Measurements from ENCODE around the gene RFXANK.

RFXANK gene

DNA sequence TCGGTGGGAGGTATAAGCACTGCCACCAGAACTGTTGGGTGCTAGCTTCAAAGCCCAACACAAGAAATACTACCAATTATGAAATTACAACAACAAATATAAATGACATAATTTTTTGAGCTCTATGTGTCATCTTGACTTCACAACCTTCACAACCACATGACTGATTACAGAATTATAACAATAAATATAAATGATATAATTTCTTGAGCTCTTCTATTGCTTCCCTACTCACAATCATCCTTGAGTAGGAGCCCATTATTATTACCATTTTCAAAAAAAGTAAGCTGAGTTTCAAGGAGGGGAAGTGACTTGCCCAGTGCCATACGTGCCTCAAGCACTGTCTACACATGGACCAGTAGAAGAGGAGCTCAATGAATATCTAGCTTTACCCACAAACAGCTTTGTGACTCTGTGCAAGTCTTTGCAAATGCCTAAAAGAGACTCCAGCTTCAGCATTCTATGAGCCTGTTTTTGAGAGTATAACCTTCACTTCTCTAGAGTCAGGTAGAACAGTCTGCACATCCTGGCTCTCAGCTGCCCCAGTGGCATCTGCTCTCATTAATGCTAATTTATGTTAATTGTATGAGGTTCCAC lies 42.3 kb downstream of the RFXANK start:
- no peak for DNase-seq

DNA sequence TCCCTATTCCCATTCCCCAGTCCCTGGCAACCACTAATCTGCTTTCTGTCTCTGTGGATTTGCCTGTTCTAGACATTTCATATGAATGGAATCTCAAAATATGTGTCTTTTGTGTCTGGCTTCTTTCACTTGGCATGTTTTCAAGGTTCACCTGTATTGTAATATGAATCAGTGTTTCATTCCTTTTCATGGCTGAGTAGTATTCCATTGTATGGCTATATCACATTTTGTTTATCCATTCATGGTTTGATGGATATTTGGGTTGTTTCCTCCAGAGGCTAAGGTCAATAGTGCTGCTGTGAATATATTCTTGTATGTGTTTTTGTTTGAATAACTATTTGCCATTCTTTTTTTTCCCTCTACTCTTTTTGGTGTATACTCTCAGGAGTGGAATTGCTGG lies 44.1 kb downstream of the RFXANK start:
- no peak for DNase-seq

DNA sequence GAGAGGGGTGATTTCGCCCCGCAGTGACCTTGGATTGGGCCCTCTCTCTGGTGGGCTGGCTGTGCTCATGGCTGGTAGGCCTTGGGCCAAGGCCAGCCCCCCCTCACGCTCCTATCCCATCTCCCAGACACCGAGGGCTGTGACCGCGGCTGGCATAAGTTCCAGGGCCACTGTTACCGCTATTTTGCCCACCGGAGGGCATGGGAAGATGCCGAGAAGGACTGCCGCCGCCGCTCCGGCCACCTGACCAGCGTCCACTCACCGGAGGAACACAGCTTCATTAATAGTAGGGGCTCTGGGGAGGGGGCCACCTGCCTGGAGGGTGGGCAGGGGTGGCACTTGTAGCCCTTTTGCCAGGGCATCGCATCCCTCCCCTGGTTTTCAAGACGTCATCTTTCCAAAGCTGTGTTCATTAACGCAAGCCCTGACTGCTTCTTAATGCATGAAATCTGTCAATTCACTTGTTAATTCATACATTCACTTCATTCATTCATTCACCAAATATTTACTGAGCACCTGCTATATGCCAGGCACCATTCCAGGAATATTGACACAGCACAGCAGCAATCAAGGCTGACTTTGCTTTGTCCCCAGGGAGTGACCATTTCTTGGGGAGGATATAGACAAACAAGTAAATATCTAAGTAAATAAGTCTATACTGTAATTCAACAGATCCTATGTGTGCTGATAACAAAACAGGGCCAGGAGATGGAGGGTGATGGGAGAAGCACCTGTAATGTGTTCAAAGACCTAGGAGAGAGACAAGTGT lies 46.3 kb downstream of the RFXANK start:
- DNase-seq = no peak

DNA sequence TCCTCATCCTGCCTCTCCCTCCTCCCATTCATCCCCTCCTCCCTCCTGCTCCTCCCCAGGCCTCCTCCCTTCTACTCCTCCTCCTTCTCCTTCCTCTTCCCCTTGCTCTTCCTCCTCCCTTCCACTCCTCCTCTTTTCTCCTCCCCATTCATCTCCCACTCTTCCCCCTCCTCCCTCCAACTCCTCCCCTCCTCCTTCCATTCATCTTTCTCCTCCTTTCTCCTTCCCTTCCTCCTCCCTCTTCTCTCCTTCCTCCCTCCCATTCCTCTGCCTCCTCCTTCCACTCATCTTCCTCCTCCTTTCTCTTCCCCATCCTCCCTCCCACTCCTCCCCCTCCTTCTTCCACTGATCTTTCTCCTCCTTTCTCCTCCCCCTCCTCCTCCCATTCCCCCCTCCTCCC lies 47.6 kb downstream of the RFXANK start:
- DNase-seq = no peak

DNA sequence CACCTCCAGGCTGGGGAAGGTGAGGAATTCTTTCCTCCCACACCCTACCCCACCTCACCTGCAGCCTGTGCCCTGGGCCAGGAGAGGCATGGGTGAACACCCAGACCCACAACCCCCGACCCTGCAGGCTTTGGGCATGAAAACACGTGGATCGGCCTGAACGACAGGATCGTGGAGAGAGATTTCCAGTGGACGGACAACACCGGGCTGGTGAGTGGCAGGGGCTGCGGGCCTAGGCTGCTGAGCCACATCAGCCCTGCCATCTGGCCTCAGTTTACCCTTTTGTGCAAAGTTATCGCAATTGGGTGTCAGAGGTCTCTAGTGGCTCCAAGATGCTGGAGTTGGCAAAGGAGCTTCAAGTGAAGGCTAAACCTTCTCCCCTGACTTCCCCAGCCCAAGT lies 48.4 kb downstream of the RFXANK start:
- no peak for DNase-seq

DNA sequence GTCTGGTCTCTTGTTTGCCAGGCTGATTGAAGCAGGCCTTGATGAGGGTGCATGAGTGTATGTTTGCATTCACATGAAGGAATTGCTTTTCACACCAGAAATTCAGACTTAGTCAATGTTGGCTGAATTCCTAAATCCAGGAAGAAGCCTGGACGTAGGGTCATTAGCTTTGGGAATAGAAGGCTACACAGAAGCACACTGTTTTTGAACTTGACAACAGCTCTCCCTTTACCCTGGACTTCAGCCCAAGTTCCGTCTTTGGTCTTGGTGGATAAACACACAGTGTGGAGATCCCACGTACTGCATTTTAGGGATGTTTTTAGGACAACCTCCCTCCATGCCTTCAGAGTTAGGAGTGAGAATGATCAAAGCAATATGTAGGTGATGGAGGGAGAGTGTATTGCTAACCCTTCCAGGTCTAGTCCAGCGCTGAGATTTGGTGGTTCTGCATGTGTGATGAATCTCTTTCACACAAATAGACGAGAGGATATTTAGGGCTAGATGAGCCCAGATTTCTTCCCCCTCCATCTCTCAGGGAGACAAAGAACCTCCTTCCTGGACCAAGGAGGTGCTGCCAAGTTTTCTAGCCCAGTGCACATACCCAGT lies 58.2 kb downstream of the RFXANK start:
- DNase-seq = no peak
